Measurements from ENCODE around the gene KCNJ5.

The KCNJ5 gene

GRCh38 chr11:128962896-128963295 is 71.7 kb downstream of the KCNJ5 start:
- DNase-seq: no peak

- no peak for DNase-seq
Measured at GRCh38 chr11:128963744-128964325, 72.7 kb downstream of the KCNJ5 start.

DNA sequence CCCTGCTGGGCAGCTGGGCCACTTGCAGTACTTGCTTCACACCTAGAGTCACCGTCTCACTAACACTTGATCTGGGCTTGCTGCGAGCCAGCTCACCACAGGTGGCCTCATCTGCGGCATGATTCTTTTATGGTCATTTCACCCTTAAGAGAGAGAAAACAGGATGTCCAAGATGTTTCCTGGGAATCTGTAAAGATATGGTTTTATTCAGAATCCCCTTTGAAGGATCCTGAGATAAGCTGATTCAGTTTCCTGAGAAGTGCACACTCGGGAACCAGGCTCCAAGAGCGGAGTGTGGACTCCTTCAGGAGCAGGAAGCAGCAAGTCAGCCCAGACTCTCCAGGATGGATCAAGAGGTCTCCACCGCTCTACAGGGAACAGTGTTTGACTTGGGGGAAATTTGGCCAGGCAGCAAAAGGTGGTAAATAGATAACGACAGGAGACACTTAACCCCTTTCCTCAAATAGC is 73.3 kb downstream of the KCNJ5 start:
- no peak for DNase-seq

DNA sequence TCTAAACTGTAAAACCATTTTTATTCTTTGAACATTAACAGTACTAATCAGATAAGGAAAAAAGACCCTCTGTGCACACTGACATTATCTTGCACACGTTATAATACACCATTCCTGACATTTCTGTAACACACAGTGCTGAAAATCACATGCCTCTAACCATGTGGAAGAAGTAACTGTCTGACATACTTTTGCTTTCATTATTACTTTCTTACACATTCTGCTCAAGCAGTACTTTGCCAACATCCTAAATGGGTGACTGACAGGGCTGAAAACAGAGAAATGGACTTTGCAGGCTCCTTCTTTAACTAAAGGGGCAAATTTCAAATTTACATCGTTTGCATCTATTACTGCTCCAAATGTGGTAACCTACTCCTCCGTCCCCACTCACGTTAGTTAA is 74.3 kb downstream of the KCNJ5 start:
- DNase-seq: no peak

- DNase-seq: no peak
Measured at GRCh38 chr11:128967578-128967977, 76.4 kb downstream of the KCNJ5 start.

- DNase-seq: no peak
Measured at GRCh38 chr11:128968916-128969315, 77.8 kb downstream of the KCNJ5 start.

All from fibroblast of skin of back (primary cell).